ENCODE measurements around the gene TMEM175.

- no peak for TF ChIP-seq POLR2A (IDR thresholded peaks at IDR 0.05; ENCODE audit: low read length)
- TF ChIP-seq GATA1 (IDR thresholded peaks at IDR 0.05; ENCODE audit: low read depth, low read length) = no peak
Observed at GRCh38 chr4:1002131-1002630, 69.9 kb downstream of the TMEM175 start.
